ENCODE results near the gene SDHC.

The SDHC gene

GRCh38 chr1:161297415-161297814 is 16.8 kb upstream of the SDHC start:
- no peak overlapping the region for H3K18ac ChIP-seq (ENCODE audit: low read length)
- no peaks in the 10 kb centered on the region for H3K79me1 ChIP-seq (ENCODE audit: low read depth, low read length)
- no peaks in the 10 kb centered on the region for H3K9me3 ChIP-seq (replicated peaks in 1 of 2; ENCODE audit: control insufficient read depth in 2 of 2, insufficient read depth in 1 of 2, low read depth in 1 of 2, low read length in 2 of 2)
- peaks cover 0 to 3% (median 0%) of the 10 kb centered on the region in 3 experiments for H3K27me3 ChIP-seq (ENCODE audit: control insufficient read depth in 3 of 3, insufficient read depth in 3 of 3, low read depth in 1 of 3, low read length in 3 of 3)
- H3K4me2 ChIP-seq (ENCODE audit: insufficient read depth, low read length, poor library complexity, severe bottlenecking): no peak overlapping the region
- no peak overlapping the region for H2BK120ac ChIP-seq (ENCODE audit: low read depth, low read length)
- no peak overlapping the region for H2BK12ac ChIP-seq (ENCODE audit: low read length)
- H3K4me3 ChIP-seq (ENCODE audit: low read length in 2 of 2): no peak overlapping the region
- no peak overlapping the region for H2BK5ac ChIP-seq (ENCODE audit: low read length)
- H3K14ac ChIP-seq (ENCODE audit: low read length): no peak overlapping the region
- H3K4ac ChIP-seq (ENCODE audit: low read length): no peak overlapping the region
- H2AK5ac ChIP-seq (ENCODE audit: low read depth, low read length): no peak overlapping the region
- no peak overlapping the region for H4K91ac ChIP-seq (ENCODE audit: low read depth, low read length, poor library complexity)
- no peak overlapping the region for H3K9ac ChIP-seq (ENCODE audit: low read depth, low read length, poor library complexity)
- H3K36me3 ChIP-seq (replicated peaks in 1 of 2; ENCODE audit: control insufficient read depth in 2 of 2, insufficient read depth in 2 of 2, low read length in 2 of 2): no peaks in the 10 kb centered on the region
- H3K23ac ChIP-seq (ENCODE audit: low read depth, low read length, poor library complexity): no peak overlapping the region
- no peak overlapping the region for H3K27ac ChIP-seq (replicated peaks; ENCODE audit: low read length)
- DNase-seq (ENCODE audit: low spot score): no peak
- H2BK15ac ChIP-seq (ENCODE audit: low read length): no peak overlapping the region
- H4K8ac ChIP-seq (ENCODE audit: low read depth, low read length): no peak overlapping the region
- H2AFZ ChIP-seq (ENCODE audit: low read length): no peak overlapping the region
- H3K4me1 ChIP-seq (ENCODE audit: control insufficient read depth in 2 of 2, insufficient read depth in 1 of 2, low read depth in 1 of 2, low read length in 2 of 2): no peaks in the 10 kb centered on the region

- Histone ChIP-seq H2BK5ac (ENCODE audit: low read length) (no peak overlapping the region), H2BK120ac (ENCODE audit: low read depth, low read length) (no peak overlapping the region), H3K9ac (ENCODE audit: low read depth, low read length, poor library complexity) (no peak overlapping the region), H2AFZ (ENCODE audit: low read length) (no peak overlapping the region), H3K9me3 (replicated peaks in 1 of 2; ENCODE audit: control insufficient read depth in 2 of 2, insufficient read depth in 1 of 2, low read depth in 1 of 2, low read length in 2 of 2) (no peaks in the 10 kb centered on the region), H3K14ac (ENCODE audit: low read length) (no peak overlapping the region), H4K91ac (ENCODE audit: low read depth, low read length, poor library complexity) (no peak overlapping the region), H4K8ac (ENCODE audit: low read depth, low read length) (no peak overlapping the region), H3K23ac (ENCODE audit: low read depth, low read length, poor library complexity) (no peak overlapping the region), H2AK5ac (ENCODE audit: low read depth, low read length) (no peak overlapping the region), H3K4me2 (ENCODE audit: insufficient read depth, low read length, poor library complexity, severe bottlenecking) (no peak overlapping the region), H3K27ac (replicated peaks; ENCODE audit: low read length) (no peak overlapping the region), H3K18ac (ENCODE audit: low read length) (no peak overlapping the region), H3K36me3 (replicated peaks in 1 of 2; ENCODE audit: control insufficient read depth in 2 of 2, insufficient read depth in 2 of 2, low read length in 2 of 2) (no peaks in the 10 kb centered on the region), H3K79me1 (ENCODE audit: low read depth, low read length) (no peaks in the 10 kb centered on the region), H2BK12ac (ENCODE audit: low read length) (no peak overlapping the region), H3K27me3 (ENCODE audit: control insufficient read depth in 3 of 3, insufficient read depth in 3 of 3, low read depth in 1 of 3, low read length in 3 of 3) (peaks cover 0 to 3% (median 0%) of the 10 kb centered on the region in 3 experiments), H2BK15ac (ENCODE audit: low read length) (no peak overlapping the region), H3K4ac (ENCODE audit: low read length) (no peak overlapping the region), H3K4me1 (ENCODE audit: control insufficient read depth in 2 of 2, insufficient read depth in 1 of 2, low read depth in 1 of 2, low read length in 2 of 2) (no peaks in the 10 kb centered on the region), H3K4me3 (ENCODE audit: low read length in 2 of 2) (no peak overlapping the region)
- 100% methylated on average over 2 of the region's 6 CpGs; no CpG with 5 or more reads in 1 of the 2 donors for WGBS, 2 donors (ENCODE audit: extremely low coverage in 2 of 2, insufficient read length in 2 of 2, insufficient replicate concordance in 1 of 2)
- DNase-seq (ENCODE audit: low spot score): no peak
Measured at GRCh38 chr1:161298116-161298515, 16.1 kb upstream of the SDHC start.

- Histone ChIP-seq H2AK5ac (ENCODE audit: low read depth, low read length) (no peak overlapping the region), H3K4ac (ENCODE audit: low read length) (no peak overlapping the region), H2BK12ac (ENCODE audit: low read length) (no peak overlapping the region), H3K4me3 (ENCODE audit: low read length in 2 of 2) (no peak overlapping the region), H2BK15ac (ENCODE audit: low read length) (no peak overlapping the region), H4K91ac (ENCODE audit: low read depth, low read length, poor library complexity) (no peak overlapping the region), H3K9ac (ENCODE audit: low read depth, low read length, poor library complexity) (no peak overlapping the region), H3K23ac (ENCODE audit: low read depth, low read length, poor library complexity) (no peak overlapping the region), H2BK5ac (ENCODE audit: low read length) (no peak overlapping the region), H3K18ac (ENCODE audit: low read length) (no peak overlapping the region), H3K4me1 (ENCODE audit: control insufficient read depth in 2 of 2, insufficient read depth in 1 of 2, low read depth in 1 of 2, low read length in 2 of 2) (no peaks in the 10 kb centered on the region), H3K36me3 (replicated peaks in 1 of 2; ENCODE audit: control insufficient read depth in 2 of 2, insufficient read depth in 2 of 2, low read length in 2 of 2) (no peaks in the 10 kb centered on the region), H3K79me1 (ENCODE audit: low read depth, low read length) (no peaks in the 10 kb centered on the region), H3K27me3 (ENCODE audit: control insufficient read depth in 3 of 3, insufficient read depth in 3 of 3, low read depth in 1 of 3, low read length in 3 of 3) (peaks cover 0 to 3% (median 0%) of the 10 kb centered on the region in 3 experiments), H2AFZ (ENCODE audit: low read length) (peak overlapping the region; percentile 22), H2BK120ac (ENCODE audit: low read depth, low read length) (no peak overlapping the region), H3K27ac (replicated peaks; ENCODE audit: low read length) (no peak overlapping the region), H3K9me3 (replicated peaks in 1 of 2; ENCODE audit: control insufficient read depth in 2 of 2, insufficient read depth in 1 of 2, low read depth in 1 of 2, low read length in 2 of 2) (no peaks in the 10 kb centered on the region), H3K14ac (ENCODE audit: low read length) (no peak overlapping the region), H4K8ac (ENCODE audit: low read depth, low read length) (no peak overlapping the region), H3K4me2 (ENCODE audit: insufficient read depth, low read length, poor library complexity, severe bottlenecking) (no peak overlapping the region)
- no CpG with 5 or more reads among the region's 9 CpGs for WGBS, 2 donors (ENCODE audit: extremely low coverage in 2 of 2, insufficient read length in 2 of 2, insufficient replicate concordance in 1 of 2)
- no peak for DNase-seq (ENCODE audit: low spot score)
Measured at GRCh38 chr1:161299347-161299746, 14.8 kb upstream of the SDHC start.

GRCh38 chr1:161300478-161300877 is 13.7 kb upstream of the SDHC start:
- H3K4me2 ChIP-seq (ENCODE audit: insufficient read depth, low read length, poor library complexity, severe bottlenecking): no peak overlapping the region
- no peak overlapping the region for H2BK120ac ChIP-seq (ENCODE audit: low read depth, low read length)
- H2BK15ac ChIP-seq (ENCODE audit: low read length): no peak overlapping the region
- H3K14ac ChIP-seq (ENCODE audit: low read length): no peak overlapping the region
- H4K91ac ChIP-seq (ENCODE audit: low read depth, low read length, poor library complexity): no peak overlapping the region
- no peak overlapping the region for H3K4ac ChIP-seq (ENCODE audit: low read length)
- peaks cover 0 to 3% (median 0%) of the 10 kb centered on the region in 3 experiments for H3K27me3 ChIP-seq (ENCODE audit: control insufficient read depth in 3 of 3, insufficient read depth in 3 of 3, low read depth in 1 of 3, low read length in 3 of 3)
- no peaks in the 10 kb centered on the region for H3K79me1 ChIP-seq (ENCODE audit: low read depth, low read length)
- no peak overlapping the region for H2BK12ac ChIP-seq (ENCODE audit: low read length)
- no peak overlapping the region for H2AK5ac ChIP-seq (ENCODE audit: low read depth, low read length)
- H2BK5ac ChIP-seq (ENCODE audit: low read length): no peak overlapping the region
- no peak overlapping the region for H4K8ac ChIP-seq (ENCODE audit: low read depth, low read length)
- no peak overlapping the region for H3K23ac ChIP-seq (ENCODE audit: low read depth, low read length, poor library complexity)
- H2AFZ ChIP-seq (ENCODE audit: low read length): no peak overlapping the region
- no peaks in the 10 kb centered on the region for H3K9me3 ChIP-seq (replicated peaks in 1 of 2; ENCODE audit: control insufficient read depth in 2 of 2, insufficient read depth in 1 of 2, low read depth in 1 of 2, low read length in 2 of 2)
- DNase-seq (ENCODE audit: low spot score): no peak
- no CpG with 5 or more reads among the region's 4 CpGs for WGBS, 2 donors (ENCODE audit: extremely low coverage in 2 of 2, insufficient read length in 2 of 2, insufficient replicate concordance in 1 of 2)
- H3K18ac ChIP-seq (ENCODE audit: low read length): no peak overlapping the region
- no peak overlapping the region for H3K4me3 ChIP-seq (ENCODE audit: low read length in 2 of 2)
- no peaks in the 10 kb centered on the region for H3K36me3 ChIP-seq (replicated peaks in 1 of 2; ENCODE audit: control insufficient read depth in 2 of 2, insufficient read depth in 2 of 2, low read length in 2 of 2)
- H3K9ac ChIP-seq (ENCODE audit: low read depth, low read length, poor library complexity): no peak overlapping the region
- no peak overlapping the region for H3K27ac ChIP-seq (replicated peaks; ENCODE audit: low read length)
- H3K4me1 ChIP-seq (ENCODE audit: control insufficient read depth in 2 of 2, insufficient read depth in 1 of 2, low read depth in 1 of 2, low read length in 2 of 2): peaks cover 0 to 7% of the 10 kb centered on the region in 2 donors
